ENCODE data around the gene ACACA.
A peak's percentile ranks its signal among the peaks of the same experiment; 100 is the strongest.

Gene ACACA

DNA sequence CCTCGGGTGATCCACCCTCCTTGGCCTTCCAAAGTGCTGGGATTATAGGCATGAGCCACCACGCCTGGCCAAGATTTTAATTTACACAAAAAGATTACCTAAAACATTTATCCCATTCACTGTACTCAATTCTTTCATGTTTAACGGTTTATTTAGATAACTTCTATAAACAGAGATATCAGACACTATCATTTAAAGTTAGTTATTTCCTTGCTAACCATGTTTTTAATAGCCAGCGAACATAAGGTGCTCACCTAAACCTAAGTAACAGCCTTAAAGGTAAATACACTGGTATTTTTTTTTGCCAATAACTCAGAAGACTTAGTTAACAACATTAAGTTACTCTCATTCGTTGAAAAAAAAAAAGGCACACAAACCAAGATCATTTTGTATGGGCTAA lies 112.9 kb downstream of the ACACA start:
- TF ChIP-seq ZNF146 (tag by site-specific recombination; IDR thresholded peaks at IDR 0.05) (no peak), ZSCAN30 (tag by site-specific recombination; IDR thresholded peaks at IDR 0.05) (no peak), ZBTB20 (tag by site-specific recombination; IDR thresholded peaks at IDR 0.05) (no peak), ZNF404 (tag by site-specific recombination; IDR thresholded peaks at IDR 0.05) (no peak), ZSCAN23 (tag by site-specific recombination; IDR thresholded peaks at IDR 0.05) (no peak), TCF7L2 (IDR thresholded peaks at IDR 0.05; ENCODE audit: borderline replicate concordance, low read depth, low read length) (peak; percentile 33; the same call in 1 of the 2 replicates), ZNF558 (tag by site-specific recombination; IDR thresholded peaks at IDR 0.05) (no peak)
- TF ChIP-seq, protein P1, sequence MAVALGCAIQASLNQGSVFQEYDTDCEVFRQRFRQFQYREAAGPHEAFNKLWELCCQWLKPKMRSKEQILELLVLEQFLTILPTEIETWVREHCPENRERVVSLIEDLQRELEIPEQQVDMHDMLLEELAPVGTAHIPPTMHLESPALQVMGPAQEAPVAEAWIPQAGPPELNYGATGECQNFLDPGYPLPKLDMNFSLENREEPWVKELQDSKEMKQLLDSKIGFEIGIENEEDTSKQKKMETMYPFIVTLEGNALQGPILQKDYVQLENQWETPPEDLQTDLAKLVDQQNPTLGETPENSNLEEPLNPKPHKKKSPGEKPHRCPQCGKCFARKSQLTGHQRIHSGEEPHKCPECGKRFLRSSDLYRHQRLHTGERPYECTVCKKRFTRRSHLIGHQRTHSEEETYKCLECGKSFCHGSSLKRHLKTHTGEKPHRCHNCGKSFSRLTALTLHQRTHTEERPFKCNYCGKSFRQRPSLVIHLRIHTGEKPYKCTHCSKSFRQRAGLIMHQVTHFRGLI (tag by site-specific recombination; IDR thresholded peaks at IDR 0.05) = no peak
- TF ChIP-seq, protein P2, sequence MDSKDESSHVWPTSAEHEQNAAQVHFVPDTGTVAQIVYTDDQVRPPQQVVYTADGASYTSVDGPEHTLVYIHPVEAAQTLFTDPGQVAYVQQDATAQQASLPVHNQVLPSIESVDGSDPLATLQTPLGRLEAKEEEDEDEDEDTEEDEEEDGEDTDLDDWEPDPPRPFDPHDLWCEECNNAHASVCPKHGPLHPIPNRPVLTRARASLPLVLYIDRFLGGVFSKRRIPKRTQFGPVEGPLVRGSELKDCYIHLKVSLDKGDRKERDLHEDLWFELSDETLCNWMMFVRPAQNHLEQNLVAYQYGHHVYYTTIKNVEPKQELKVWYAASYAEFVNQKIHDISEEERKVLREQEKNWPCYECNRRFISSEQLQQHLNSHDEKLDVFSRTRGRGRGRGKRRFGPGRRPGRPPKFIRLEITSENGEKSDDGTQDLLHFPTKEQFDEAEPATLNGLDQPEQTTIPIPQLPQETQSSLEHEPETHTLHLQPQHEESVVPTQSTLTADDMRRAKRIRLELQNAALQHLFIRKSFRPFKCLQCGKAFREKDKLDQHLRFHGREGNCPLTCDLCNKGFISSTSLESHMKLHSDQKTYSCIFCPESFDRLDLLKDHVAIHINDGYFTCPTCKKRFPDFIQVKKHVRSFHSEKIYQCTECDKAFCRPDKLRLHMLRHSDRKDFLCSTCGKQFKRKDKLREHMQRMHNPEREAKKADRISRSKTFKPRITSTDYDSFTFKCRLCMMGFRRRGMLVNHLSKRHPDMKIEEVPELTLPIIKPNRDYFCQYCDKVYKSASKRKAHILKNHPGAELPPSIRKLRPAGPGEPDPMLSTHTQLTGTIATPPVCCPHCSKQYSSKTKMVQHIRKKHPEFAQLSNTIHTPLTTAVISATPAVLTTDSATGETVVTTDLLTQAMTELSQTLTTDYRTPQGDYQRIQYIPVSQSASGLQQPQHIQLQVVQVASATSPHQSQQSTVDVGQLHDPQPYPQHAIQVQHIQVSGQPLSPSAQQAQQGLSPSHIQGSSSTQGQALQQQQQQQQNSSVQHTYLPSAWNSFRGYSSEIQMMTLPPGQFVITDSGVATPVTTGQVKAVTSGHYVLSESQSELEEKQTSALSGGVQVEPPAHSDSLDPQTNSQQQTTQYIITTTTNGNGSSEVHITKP (tag by site-specific recombination; IDR thresholded peaks at IDR 0.05) = no peak
- TF ChIP-seq, protein P3, sequence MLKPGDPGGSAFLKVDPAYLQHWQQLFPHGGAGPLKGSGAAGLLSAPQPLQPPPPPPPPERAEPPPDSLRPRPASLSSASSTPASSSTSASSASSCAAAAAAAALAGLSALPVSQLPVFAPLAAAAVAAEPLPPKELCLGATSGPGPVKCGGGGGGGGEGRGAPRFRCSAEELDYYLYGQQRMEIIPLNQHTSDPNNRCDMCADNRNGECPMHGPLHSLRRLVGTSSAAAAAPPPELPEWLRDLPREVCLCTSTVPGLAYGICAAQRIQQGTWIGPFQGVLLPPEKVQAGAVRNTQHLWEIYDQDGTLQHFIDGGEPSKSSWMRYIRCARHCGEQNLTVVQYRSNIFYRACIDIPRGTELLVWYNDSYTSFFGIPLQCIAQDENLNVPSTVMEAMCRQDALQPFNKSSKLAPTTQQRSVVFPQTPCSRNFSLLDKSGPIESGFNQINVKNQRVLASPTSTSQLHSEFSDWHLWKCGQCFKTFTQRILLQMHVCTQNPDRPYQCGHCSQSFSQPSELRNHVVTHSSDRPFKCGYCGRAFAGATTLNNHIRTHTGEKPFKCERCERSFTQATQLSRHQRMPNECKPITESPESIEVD (tag by site-specific recombination; IDR thresholded peaks at IDR 0.05) = peak; percentile 54
- Histone ChIP-seq H3K9me3 (ENCODE audit: control insufficient read depth, insufficient read depth, low read depth, low read length) (no peaks in the 10 kb centered on the region), H3K27ac (ENCODE audit: extremely low read depth, low read depth, low read length) (no peak overlapping the region), H3K4me1 (ENCODE audit: control insufficient read depth, insufficient read depth, low read length) (peaks cover 12% of the 10 kb centered on the region), H3K4me3 (ENCODE audit: low read depth, low read length) (no peak overlapping the region), H3K36me3 (ENCODE audit: control insufficient read depth in 2 of 2, insufficient read depth in 1 of 2, low read length in 2 of 2) (no peaks in the 10 kb centered on the region; a peak in 1 of 3 replicates)
- ChIA-PET CTCF (no interaction called here), POLR2A (no interaction called here)

DNA sequence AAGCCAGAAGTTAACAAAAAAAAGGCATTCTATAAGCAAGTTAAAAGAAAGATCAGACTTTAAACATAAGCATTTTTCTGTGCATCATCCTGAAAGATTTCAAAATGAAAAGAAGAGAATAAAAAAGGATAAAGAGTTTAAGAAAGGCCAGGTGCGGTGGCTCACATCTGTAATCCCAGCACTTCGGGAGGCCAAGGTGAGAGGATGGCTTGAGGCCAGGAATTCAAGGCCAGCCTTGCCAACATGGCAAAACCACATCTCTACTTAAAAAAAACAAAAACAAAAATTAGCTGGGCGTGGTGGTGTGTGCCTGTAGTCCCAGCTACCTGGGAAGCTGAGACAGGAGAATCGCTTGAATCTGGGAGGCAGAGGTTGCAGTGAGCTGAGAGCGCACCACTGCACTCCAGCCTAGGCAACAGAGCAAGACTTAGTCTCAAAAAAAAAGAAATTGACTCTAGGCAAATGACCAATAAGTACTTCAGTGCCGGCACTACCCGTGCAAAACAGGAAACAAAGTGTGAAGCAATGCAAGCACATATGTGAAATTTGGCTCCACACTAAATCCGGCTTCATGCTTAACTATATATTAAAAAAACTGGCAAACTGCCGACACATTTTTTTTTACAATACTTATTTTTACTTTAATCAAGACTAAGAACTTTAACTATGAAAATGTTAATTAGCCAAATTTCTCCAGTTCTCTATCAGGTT lies 114.1 kb downstream of the ACACA start:
- peaks cover 5% of the 10 kb centered on the region for H3K4me1 ChIP-seq (ENCODE audit: control insufficient read depth, insufficient read depth, low read length)
- no peak for TF ChIP-seq MZF1 (tag by site-specific recombination; IDR thresholded peaks at IDR 0.05; ENCODE audit: borderline replicate concordance)
- TF ChIP-seq OSR2 (tag by site-specific recombination; IDR thresholded peaks at IDR 0.05) = peak; percentile 44
- H3K36me3 ChIP-seq (ENCODE audit: control insufficient read depth in 2 of 2, insufficient read depth in 1 of 2, low read length in 2 of 2) = no peaks in the 10 kb centered on the region; a peak in 1 of 3 replicates
- ChIA-PET POLR2A (no interaction called here), CTCF (interaction anchor here (0.7 to 0.9 kb wide), 2 partner anchors 278 to 529 kb away, joined by 3 read pairs; no protein-coding TSS in a partner anchor)
- no peak overlapping the region for H3K27ac ChIP-seq (ENCODE audit: extremely low read depth, low read depth, low read length)
- H3K9me3 ChIP-seq (ENCODE audit: control insufficient read depth, insufficient read depth, low read depth, low read length) = no peaks in the 10 kb centered on the region
- no peak overlapping the region for H3K4me3 ChIP-seq (ENCODE audit: low read depth, low read length)

DNA sequence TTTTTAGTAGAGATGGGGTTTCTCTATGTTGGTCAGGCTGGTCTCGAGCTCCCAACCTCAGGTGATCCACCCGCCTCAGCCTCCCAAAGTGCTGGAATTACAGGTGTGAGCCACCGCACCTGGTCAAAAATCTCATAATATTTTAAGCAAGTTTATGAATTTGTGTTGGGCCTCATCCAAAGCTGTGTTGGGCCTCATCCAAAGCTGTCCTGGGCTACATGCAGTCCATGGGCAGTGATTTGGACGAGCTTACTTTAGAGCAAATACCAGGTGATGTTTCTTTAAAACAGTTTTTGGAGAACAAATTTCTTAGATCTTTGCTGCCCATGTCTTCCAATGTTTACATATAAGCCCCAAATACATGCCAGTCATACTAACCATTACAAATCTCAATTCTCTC lies 115.3 kb downstream of the ACACA start:
- Histone ChIP-seq H3K9me3 (ENCODE audit: control insufficient read depth, insufficient read depth, low read depth, low read length) (no peaks in the 10 kb centered on the region), H3K4me1 (ENCODE audit: control insufficient read depth, insufficient read depth, low read length) (peaks cover 5% of the 10 kb centered on the region), H3K27ac (ENCODE audit: extremely low read depth, low read depth, low read length) (no peak overlapping the region), H3K36me3 (ENCODE audit: control insufficient read depth in 2 of 2, insufficient read depth in 1 of 2, low read length in 2 of 2) (no peaks in the 10 kb centered on the region; a peak in 1 of 3 replicates), H3K4me3 (ENCODE audit: low read depth, low read length) (no peak overlapping the region)
- CTCF ChIA-PET = interaction anchor here (0.9 kb wide), 1 partner anchor 528 kb away, joined by 3 read pairs; no protein-coding TSS in a partner anchor
- POLR2A ChIA-PET = no interaction called here
- TF ChIP-seq ZNF473 (tag by site-specific recombination; IDR thresholded peaks at IDR 0.05) = no peak
- TF ChIP-seq ZNF169 (tag by site-specific recombination; IDR thresholded peaks at IDR 0.05) = no peak
- TF ChIP-seq ZNF248 (tag by site-specific recombination; IDR thresholded peaks at IDR 0.05) = no peak
- TF ChIP-seq, protein P4, sequence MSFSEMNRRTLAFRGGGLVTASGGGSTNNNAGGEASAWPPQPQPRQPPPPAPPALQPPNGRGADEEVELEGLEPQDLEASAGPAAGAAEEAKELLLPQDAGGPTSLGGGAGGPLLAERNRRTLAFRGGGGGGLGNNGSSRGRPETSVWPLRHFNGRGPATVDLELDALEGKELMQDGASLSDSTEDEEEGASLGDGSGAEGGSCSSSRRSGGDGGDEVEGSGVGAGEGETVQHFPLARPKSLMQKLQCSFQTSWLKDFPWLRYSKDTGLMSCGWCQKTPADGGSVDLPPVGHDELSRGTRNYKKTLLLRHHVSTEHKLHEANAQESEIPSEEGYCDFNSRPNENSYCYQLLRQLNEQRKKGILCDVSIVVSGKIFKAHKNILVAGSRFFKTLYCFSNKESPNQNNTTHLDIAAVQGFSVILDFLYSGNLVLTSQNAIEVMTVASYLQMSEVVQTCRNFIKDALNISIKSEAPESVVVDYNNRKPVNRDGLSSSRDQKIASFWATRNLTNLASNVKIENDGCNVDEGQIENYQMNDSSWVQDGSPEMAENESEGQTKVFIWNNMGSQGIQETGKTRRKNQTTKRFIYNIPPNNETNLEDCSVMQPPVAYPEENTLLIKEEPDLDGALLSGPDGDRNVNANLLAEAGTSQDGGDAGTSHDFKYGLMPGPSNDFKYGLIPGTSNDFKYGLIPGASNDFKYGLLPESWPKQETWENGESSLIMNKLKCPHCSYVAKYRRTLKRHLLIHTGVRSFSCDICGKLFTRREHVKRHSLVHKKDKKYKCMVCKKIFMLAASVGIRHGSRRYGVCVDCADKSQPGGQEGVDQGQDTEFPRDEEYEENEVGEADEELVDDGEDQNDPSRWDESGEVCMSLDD (tag by site-specific recombination; IDR thresholded peaks at IDR 0.05) = no peak

Measured in HEK293 (cell line).